Activated B cell treated with CpG ODN at 0.5 μM for 24 hours (primary cell): ENCODE data around the gene EXOC6. TPM values are rescaled to one million over a fixed set of nuclear protein-coding genes. Genes with fewer than 3 reads are reported as not detected.

Source experiments
- ATAC-seq: fragments of 200-7000 bp; cut with Tn5 transposase; one replicate; pipeline ENCODE4 v1.10.0; 2021; ENCODE audit warnings: low read depth, mild to moderate bottlenecking, moderate library complexity
- CTCF ChIA-PET: fragments of 350-600 bp; sonication (Branson Sonifier 250); formaldehyde crosslinking; loops from one replicate; lab custom pipeline; 2021; ENCODE audit warnings: antibody characterized with exemption; lab: Charles Lee
- POLR2A ChIA-PET: fragments of 350-600 bp; sonication (Branson Sonifier 250); formaldehyde crosslinking; loops from one replicate; lab custom pipeline; 2021; ENCODE audit warnings: antibody characterized with exemption; lab: Charles Lee
- DNase-seq: peaks from one replicate; pipeline ENCODE4 v3.0.0; 2022
- H3K27ac Mint-ChIP-seq: one replicate; pipeline ENCODE4 v1.8.0; 2020; ENCODE audit warnings: mixed read lengths
- H3K27me3 Mint-ChIP-seq: one replicate; pipeline ENCODE4 v1.8.0; 2021; ENCODE audit warnings: mixed read lengths
- H3K36me3 Mint-ChIP-seq: one replicate; pipeline ENCODE4 v1.8.0; 2021; ENCODE audit warnings: low read depth, mixed read lengths
- H3K4me1 Mint-ChIP-seq: one replicate; pipeline ENCODE4 v1.8.0; 2021; ENCODE audit warnings: mixed read lengths
- H3K4me3 Mint-ChIP-seq: one replicate; pipeline ENCODE4 v1.8.0; 2020; ENCODE audit warnings: mild to moderate bottlenecking, mixed read lengths
- H3K9me3 Mint-ChIP-seq: one replicate; pipeline ENCODE4 v1.8.0; 2020; ENCODE audit warnings: mixed read lengths
- CTCF ChIP-seq: fragments of 200-600 bp; IDR thresholded peaks from one replicate; pipeline ENCODE4 v1.8.0; 2022; ENCODE audit warnings: antibody characterized with exemption, mild to moderate bottlenecking
- intact Hi-C: fragments of 100-400 bp; cut with micrococcal nuclease; formaldehyde crosslinking; loops from one replicate; pipeline ENCODE4 v1.15.1; 2024
- total RNA-seq: library from RNA; stranded (reverse); gene quantifications from 2 replicates; pipeline ENCODE4 v1.2.3, GENCODE V29; 2022

Gene EXOC6
- total RNA-seq, 1 donor from 2014 or later: 17.3 TPM

GRCh38 chr10:92891885-92892690 is 43.8 kb downstream of the EXOC6 start:
- Mint-ChIP-seq H3K4me3 (no peak overlapping the region), H3K27ac (no peak overlapping the region), H3K36me3 (peaks cover 17% of the 10 kb centered on the region), H3K4me1 (peaks cover 2% of the 10 kb centered on the region), H3K9me3 (no peaks in the 10 kb centered on the region), H3K27me3 (no peaks in the 10 kb centered on the region)
- ATAC-seq: no peak
- intact Hi-C loops: no loop called here
- TF ChIP-seq CTCF: no peak
- CTCF ChIA-PET: no interaction called here
- DNase-seq: no peak
- POLR2A ChIA-PET: no interaction called here

GRCh38 chr10:92892691-92893054 is 44.4 kb downstream of the EXOC6 start:
- Mint-ChIP-seq H3K9me3 (no peaks in the 10 kb centered on the region), H3K36me3 (peaks cover 23% of the 10 kb centered on the region), H3K4me1 (peaks cover 2% of the 10 kb centered on the region), H3K27ac (no peak overlapping the region), H3K4me3 (no peak overlapping the region), H3K27me3 (no peaks in the 10 kb centered on the region)
- TF ChIP-seq CTCF: no peak
- ChIA-PET POLR2A (no interaction called here), CTCF (no interaction called here)
- no peak for DNase-seq
- intact Hi-C loops: no loop called here
- no peak for ATAC-seq

GRCh38 chr10:92894081-92894655 is 45.8 kb downstream of the EXOC6 start:
- TF ChIP-seq CTCF: no peak
- no peaks in the 10 kb centered on the region for H3K27me3 Mint-ChIP-seq
- H3K4me1 Mint-ChIP-seq: peaks cover 2% of the 10 kb centered on the region
- intact Hi-C loops: no loop called here
- H3K4me3 Mint-ChIP-seq: no peak overlapping the region
- DNase-seq: no peak
- no peak overlapping the region for H3K27ac Mint-ChIP-seq
- no peaks in the 10 kb centered on the region for H3K9me3 Mint-ChIP-seq
- ChIA-PET CTCF (no interaction called here), POLR2A (interaction anchor here (0.7 kb wide), 1 partner anchor 987 kb away, joined by 4 read pairs; no protein-coding TSS in a partner anchor)
- H3K36me3 Mint-ChIP-seq: peaks cover 34% of the 10 kb centered on the region
- no peak for ATAC-seq

- Mint-ChIP-seq H3K36me3 (peaks cover 50% of the 10 kb centered on the region), H3K27me3 (no peaks in the 10 kb centered on the region), H3K27ac (no peak overlapping the region), H3K9me3 (no peaks in the 10 kb centered on the region), H3K4me1 (peaks cover 7% of the 10 kb centered on the region), H3K4me3 (no peak overlapping the region)
- ChIA-PET CTCF (no interaction called here), POLR2A (interaction anchor here (0.7 kb wide), 1 partner anchor 102 kb away, joined by 3 read pairs; no protein-coding TSS in a partner anchor)
- no peak for TF ChIP-seq CTCF
- intact Hi-C loops: no loop called here
- no peak for ATAC-seq
- DNase-seq: no peak
Observed at GRCh38 chr10:92897916-92898315, 49.6 kb downstream of the EXOC6 start.

- H3K9me3 Mint-ChIP-seq: no peaks in the 10 kb centered on the region
- no peak overlapping the region for H3K4me3 Mint-ChIP-seq
- DNase-seq (no peak), ATAC-seq (no peak)
- peaks cover 52% of the 10 kb centered on the region for H3K36me3 Mint-ChIP-seq
- intact Hi-C loops: no loop called here
- H3K27ac Mint-ChIP-seq: no peak overlapping the region
- POLR2A ChIA-PET: interaction anchor here (0.7 kb wide), 2 partner anchors 1641 to 1679 kb away, joined by 3 to 5 read pairs; no protein-coding TSS in a partner anchor
- no peak for TF ChIP-seq CTCF
- H3K4me1 Mint-ChIP-seq: peaks cover 5% of the 10 kb centered on the region
- H3K27me3 Mint-ChIP-seq: no peaks in the 10 kb centered on the region
- CTCF ChIA-PET: interaction anchor here (0.9 to 1.5 kb wide), 3 partner anchors 16 to 311 kb away, joined by 3 read pairs; no protein-coding TSS in a partner anchor
Observed at GRCh38 chr10:92901819-92902251, 53.5 kb downstream of the EXOC6 start.
